ENCODE data around the gene NABP1. TPM values are rescaled to one million over a fixed set of nuclear protein-coding genes. Genes with fewer than 3 reads are reported as not detected.

Gene NABP1
- total RNA-seq, 2 donors from 2014 or later: 94.1 to 98.6 TPM

DNA sequence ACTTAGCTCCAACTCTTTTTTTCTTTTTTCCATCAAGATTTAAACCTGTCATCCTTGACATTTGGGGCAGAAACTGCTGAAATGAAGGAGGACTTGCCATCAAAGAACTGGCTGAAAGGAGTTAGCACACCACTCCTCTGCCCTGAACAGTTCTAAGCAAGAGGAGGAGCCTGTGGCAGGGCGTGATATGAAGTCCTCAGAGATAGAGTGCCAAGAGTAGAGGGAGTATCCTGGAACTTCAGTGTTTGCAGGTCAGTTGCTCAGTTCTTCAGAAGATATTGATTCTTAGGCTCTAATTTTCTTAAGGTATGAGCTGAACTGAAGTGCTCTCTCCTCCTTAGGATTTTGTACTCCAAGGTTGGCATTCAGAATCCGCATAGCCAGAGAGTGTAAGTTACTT is 15.2 kb downstream of the NABP1 start:
- no peak overlapping the region for H3K4me3 Mint-ChIP-seq
- peaks cover 45% of the 10 kb centered on the region for H3K4me1 Mint-ChIP-seq (ENCODE audit: low read depth)
- no peak for DNase-seq
- H3K27ac Mint-ChIP-seq: peak overlapping the region; percentile 72
- no peak for ATAC-seq (replicated peaks in 1 of 2)
- peaks cover 8 to 23% of the 10 kb centered on the region in 2 donors for H3K36me3 Mint-ChIP-seq (ENCODE audit: insufficient read depth in 2 of 2)
- no peaks in the 10 kb centered on the region for H3K27me3 Mint-ChIP-seq (ENCODE audit: low read depth)
- H3K9me3 Mint-ChIP-seq: no peaks in the 10 kb centered on the region

DNA sequence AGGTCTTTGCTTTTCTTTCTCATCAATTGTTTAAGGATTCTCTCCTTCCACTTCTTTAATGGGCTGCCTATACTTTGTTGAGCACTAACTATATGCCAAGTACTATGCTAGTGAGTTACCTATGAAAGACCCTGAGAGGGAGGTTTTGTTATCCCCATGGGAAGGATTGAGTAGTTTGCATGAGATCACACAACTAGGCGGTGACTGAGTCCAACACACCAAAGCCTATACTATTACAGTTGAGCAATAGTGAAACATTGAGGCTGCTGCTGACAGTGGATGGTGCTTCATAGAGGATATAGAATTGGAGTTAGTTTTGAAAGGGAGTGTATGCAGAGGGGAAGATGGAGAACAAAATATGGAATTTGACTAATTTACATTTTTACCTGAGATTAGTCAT is 15.8 kb downstream of the NABP1 start:
- Mint-ChIP-seq H3K36me3 (ENCODE audit: insufficient read depth in 2 of 2) (peaks cover 8 to 17% of the 10 kb centered on the region in 2 donors), H3K27ac (no peak overlapping the region), H3K9me3 (no peaks in the 10 kb centered on the region), H3K4me1 (ENCODE audit: low read depth) (peaks cover 39% of the 10 kb centered on the region), H3K27me3 (ENCODE audit: low read depth) (no peaks in the 10 kb centered on the region), H3K4me3 (no peak overlapping the region)
- DNase-seq: no peak
- ATAC-seq (replicated peaks in 1 of 2): peak; percentile 28 to 46

DNA sequence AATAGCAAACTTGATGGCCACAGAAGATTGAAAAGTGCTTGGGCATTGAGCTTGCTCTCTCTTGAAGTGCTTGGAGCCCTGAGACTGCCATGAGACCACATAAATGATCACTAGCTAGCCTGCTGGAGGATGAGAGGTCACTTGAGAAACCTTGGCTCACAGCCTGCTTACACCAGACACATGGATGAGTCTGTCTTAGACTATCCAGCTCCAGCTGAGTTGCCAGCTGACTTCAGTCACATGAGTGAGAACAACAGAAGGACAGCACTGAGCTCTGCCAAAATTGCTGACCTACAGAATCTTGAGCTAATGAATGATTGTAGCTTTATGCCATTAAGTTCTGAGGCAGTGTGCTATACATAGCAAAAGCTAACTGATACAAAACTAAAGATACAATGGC is 18.1 kb downstream of the NABP1 start:
- H3K27ac Mint-ChIP-seq: no peak overlapping the region
- ATAC-seq (replicated peaks in 1 of 2) (peak; percentile 15 to 18), DNase-seq (no peak)
- no peaks in the 10 kb centered on the region for H3K9me3 Mint-ChIP-seq
- H3K36me3 Mint-ChIP-seq (ENCODE audit: insufficient read depth in 2 of 2): peaks cover 10 to 16% of the 10 kb centered on the region in 2 donors
- H3K4me1 Mint-ChIP-seq (ENCODE audit: low read depth): peaks cover 16% of the 10 kb centered on the region
- H3K4me3 Mint-ChIP-seq: no peak overlapping the region
- H3K27me3 Mint-ChIP-seq (ENCODE audit: low read depth): no peaks in the 10 kb centered on the region

DNA sequence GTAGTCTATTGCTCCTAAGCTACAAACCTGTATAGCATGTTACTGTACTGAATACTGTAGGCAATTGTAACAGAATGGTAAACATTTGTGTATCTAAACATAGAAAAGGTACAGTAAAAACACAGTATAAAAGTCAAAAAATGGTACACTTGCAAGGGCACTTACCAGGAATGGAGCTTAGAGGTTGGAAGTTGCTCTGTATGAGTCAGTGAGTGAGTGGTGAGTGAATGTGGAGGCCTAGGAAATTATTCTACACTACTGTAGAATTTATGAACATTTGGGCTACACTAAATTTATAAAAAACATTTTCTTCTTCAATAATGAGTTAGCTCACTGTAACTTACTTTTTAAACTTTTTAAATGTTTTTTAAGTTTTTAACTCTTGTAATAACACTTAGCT is 19.0 kb downstream of the NABP1 start:
- H3K4me3 Mint-ChIP-seq: no peak overlapping the region
- H3K27ac Mint-ChIP-seq: peak overlapping the region; percentile 76
- H3K4me1 Mint-ChIP-seq (ENCODE audit: low read depth): peaks cover 14% of the 10 kb centered on the region
- ATAC-seq (replicated peaks in 1 of 2) (no peak), DNase-seq (no peak)
- H3K27me3 Mint-ChIP-seq (ENCODE audit: low read depth): no peaks in the 10 kb centered on the region
- H3K36me3 Mint-ChIP-seq (ENCODE audit: insufficient read depth in 2 of 2): peaks cover 10 to 16% of the 10 kb centered on the region in 2 donors
- H3K9me3 Mint-ChIP-seq: no peaks in the 10 kb centered on the region

DNA sequence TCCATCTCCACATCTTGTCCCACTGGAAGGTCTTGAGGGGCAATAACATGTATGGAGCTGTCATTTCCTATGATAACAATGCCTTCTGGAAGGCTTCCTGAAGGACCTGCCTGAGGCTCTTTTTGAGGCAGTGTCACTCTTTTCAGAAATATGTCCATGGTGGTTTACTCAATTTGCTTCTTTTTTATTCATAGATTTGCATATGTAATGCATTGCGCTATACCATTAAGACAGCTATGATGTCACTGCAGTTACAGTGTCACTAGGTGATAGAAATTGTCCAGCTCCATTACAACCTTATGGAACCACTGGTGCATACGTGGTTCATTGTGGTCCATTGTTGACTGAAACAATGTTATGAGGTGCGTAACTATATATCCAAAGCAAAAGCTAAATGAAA is 19.9 kb downstream of the NABP1 start:
- peaks cover 10 to 16% of the 10 kb centered on the region in 2 donors for H3K36me3 Mint-ChIP-seq (ENCODE audit: insufficient read depth in 2 of 2)
- DNase-seq: no peak
- no peak for ATAC-seq (replicated peaks in 1 of 2)
- peaks cover 12% of the 10 kb centered on the region for H3K4me1 Mint-ChIP-seq (ENCODE audit: low read depth)
- H3K4me3 Mint-ChIP-seq: no peak overlapping the region
- H3K27me3 Mint-ChIP-seq (ENCODE audit: low read depth): no peaks in the 10 kb centered on the region
- H3K27ac Mint-ChIP-seq: no peak overlapping the region
- no peaks in the 10 kb centered on the region for H3K9me3 Mint-ChIP-seq

DNA sequence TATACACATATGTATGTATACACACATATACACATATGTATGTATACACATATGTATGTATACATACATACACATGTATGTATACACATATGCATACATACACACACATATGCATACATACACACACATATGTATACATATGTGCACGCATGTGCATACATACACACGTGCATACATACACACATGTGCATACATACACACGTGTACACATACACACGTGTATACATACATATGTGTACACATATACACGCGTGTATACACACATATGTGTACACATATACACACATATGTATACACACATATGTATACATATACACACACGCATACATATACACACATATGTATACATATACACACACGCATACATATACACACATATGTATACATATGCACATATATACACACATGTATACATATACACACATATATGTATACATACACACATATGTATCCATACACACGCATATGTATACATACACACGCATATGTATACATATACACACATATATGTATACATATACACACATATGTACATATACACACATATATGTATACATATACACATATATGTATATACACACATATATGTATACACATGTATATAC is 21.5 kb downstream of the NABP1 start:
- Mint-ChIP-seq H3K4me3 (no peak overlapping the region), H3K27ac (no peak overlapping the region), H3K27me3 (ENCODE audit: low read depth) (no peaks in the 10 kb centered on the region), H3K36me3 (ENCODE audit: insufficient read depth in 2 of 2) (peaks cover 6 to 9% of the 10 kb centered on the region in 2 donors), H3K9me3 (no peaks in the 10 kb centered on the region), H3K4me1 (ENCODE audit: low read depth) (no peaks in the 10 kb centered on the region)
- no peak for DNase-seq
- ATAC-seq (replicated peaks in 1 of 2): no peak

DNA sequence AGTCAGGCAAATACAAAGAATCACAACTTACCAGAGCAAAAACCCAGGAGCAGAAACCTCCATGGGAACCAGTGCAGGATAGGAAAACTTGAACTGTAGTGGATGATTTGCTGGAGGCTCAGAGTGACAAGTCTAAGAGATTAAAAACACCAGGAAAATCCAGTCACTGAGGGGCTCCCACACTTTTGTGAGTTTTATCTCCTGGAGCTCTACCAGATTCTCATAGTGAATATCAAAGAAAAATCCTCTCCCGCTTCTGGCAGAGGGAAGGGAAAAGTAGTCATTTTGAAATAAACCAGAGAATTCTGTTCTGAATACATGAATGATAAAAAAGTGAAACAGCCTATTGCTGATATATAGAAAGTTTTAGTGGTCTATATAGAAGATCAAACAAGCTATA is 23.1 kb downstream of the NABP1 start:
- H3K36me3 Mint-ChIP-seq (ENCODE audit: insufficient read depth in 2 of 2): peaks cover 2 to 6% of the 10 kb centered on the region in 2 donors
- H3K9me3 Mint-ChIP-seq: no peaks in the 10 kb centered on the region
- H3K4me1 Mint-ChIP-seq (ENCODE audit: low read depth): no peaks in the 10 kb centered on the region
- DNase-seq (no peak), ATAC-seq (replicated peaks in 1 of 2) (no peak)
- no peak overlapping the region for H3K4me3 Mint-ChIP-seq
- H3K27ac Mint-ChIP-seq: no peak overlapping the region
- no peaks in the 10 kb centered on the region for H3K27me3 Mint-ChIP-seq (ENCODE audit: low read depth)

DNA sequence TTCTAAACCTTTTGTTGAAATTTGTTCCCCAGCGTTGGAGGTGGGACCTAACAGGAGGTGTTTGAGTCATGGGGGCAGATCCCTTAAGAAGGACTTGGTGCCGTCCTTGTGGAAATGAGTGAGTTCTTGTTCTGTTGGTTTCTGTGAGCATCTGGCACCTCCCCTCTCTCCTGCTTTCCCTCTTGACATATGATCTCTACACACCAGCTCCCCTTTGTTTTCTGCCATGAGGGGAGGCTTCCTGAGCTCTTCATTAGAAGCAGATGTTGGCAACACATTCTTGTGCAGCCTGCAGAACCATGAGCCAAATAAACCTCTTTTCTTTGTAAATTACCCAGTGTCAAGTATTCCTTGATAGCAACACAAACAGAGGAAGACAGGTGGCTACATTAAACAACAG is 23.8 kb downstream of the NABP1 start:
- Mint-ChIP-seq H3K9me3 (no peaks in the 10 kb centered on the region), H3K27me3 (ENCODE audit: low read depth) (no peaks in the 10 kb centered on the region), H3K4me3 (no peak overlapping the region), H3K36me3 (ENCODE audit: insufficient read depth in 2 of 2) (peaks cover 2 to 6% of the 10 kb centered on the region in 2 donors), H3K27ac (no peak overlapping the region), H3K4me1 (ENCODE audit: low read depth) (no peaks in the 10 kb centered on the region)
- ATAC-seq (replicated peaks in 1 of 2) (no peak), DNase-seq (no peak)

DNA sequence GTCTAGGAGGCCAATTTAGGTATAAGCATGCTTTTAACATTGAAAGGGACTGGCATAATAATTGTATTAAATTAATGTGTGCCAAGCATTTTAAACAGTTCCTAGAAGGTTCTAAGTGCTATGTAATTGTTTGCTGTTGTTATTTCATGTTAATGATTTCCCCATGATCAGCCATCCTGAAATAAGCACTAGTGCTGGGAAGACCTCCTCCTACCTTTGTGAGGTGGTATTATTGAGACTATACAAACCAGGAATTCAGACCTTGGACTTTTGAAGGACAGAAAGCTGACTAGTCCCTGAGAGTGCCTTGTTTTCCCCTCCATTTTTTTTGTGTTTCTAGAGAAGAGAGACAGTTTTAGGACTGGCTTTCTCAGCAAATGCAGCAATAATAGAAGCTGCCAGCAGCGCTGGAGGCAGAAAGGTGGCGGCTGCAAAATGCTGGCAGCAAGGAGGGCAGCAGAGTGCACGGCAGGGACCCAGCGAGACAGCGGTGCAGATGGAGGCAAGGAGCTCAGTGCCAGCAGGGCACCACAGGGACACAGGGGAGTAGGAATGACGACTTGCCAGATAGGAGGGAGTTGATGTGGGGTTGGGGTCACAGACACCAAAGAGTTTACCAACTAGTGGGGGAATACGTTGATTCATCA is 25.3 kb downstream of the NABP1 start:
- DNase-seq (no peak), ATAC-seq (replicated peaks in 1 of 2) (no peak)
- Mint-ChIP-seq H3K36me3 (ENCODE audit: insufficient read depth in 2 of 2) (peaks cover 0 to 2% of the 10 kb centered on the region in 2 donors), H3K27ac (no peak overlapping the region), H3K9me3 (no peaks in the 10 kb centered on the region), H3K4me1 (ENCODE audit: low read depth) (no peaks in the 10 kb centered on the region), H3K4me3 (no peak overlapping the region), H3K27me3 (ENCODE audit: low read depth) (no peaks in the 10 kb centered on the region)

DNA sequence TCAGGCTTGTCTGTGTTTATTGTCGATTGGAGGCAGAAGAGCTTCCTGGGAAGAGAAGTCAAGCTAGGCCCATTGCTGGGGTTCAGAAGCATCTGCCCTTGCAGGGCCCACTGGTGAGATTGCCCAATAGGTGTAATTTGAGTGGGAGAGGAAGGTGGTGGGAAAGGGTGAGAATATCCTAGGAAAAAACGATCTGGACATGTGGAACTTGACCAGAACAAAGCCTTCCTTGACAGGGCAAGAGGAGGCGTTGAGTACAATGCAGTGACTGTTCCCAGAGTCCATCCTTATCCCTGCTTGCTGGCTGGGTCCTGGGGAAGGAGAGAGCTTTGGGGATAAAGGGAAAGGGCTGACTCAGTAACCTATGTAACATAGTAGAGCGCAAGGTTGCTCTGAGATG is 27.1 kb downstream of the NABP1 start:
- no peaks in the 10 kb centered on the region for H3K27me3 Mint-ChIP-seq (ENCODE audit: low read depth)
- no peak for DNase-seq
- ATAC-seq (replicated peaks in 1 of 2): no peak
- peaks cover 3 to 4% of the 10 kb centered on the region in 2 donors for H3K36me3 Mint-ChIP-seq (ENCODE audit: insufficient read depth in 2 of 2)
- no peak overlapping the region for H3K27ac Mint-ChIP-seq
- no peak overlapping the region for H3K4me3 Mint-ChIP-seq
- H3K4me1 Mint-ChIP-seq (ENCODE audit: low read depth): no peaks in the 10 kb centered on the region
- H3K9me3 Mint-ChIP-seq: no peaks in the 10 kb centered on the region

DNA sequence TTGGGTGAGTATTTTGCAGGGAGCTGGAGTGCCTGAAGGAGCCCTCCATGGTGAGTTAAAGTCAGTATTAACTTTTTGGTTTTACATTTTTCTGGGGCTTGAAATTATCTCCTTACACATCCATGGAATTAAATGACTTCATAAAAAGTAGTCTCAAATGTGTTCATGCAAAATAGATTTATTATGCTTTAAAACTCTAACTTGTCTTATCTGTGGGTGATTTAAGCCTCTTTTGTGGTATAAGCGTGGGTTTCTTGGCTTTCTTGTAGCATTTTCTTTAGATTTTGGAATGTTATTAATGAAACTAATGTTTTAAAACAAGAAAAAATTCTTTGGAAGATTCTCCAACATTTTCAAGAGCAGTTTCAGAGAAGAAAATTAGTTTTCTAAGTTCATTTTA is 27.8 kb downstream of the NABP1 start:
- DNase-seq (no peak), ATAC-seq (replicated peaks in 1 of 2) (no peak)
- no peaks in the 10 kb centered on the region for H3K9me3 Mint-ChIP-seq
- H3K36me3 Mint-ChIP-seq (ENCODE audit: insufficient read depth in 2 of 2): peaks cover 2 to 3% of the 10 kb centered on the region in 2 donors
- no peaks in the 10 kb centered on the region for H3K27me3 Mint-ChIP-seq (ENCODE audit: low read depth)
- H3K4me3 Mint-ChIP-seq: no peak overlapping the region
- no peak overlapping the region for H3K27ac Mint-ChIP-seq
- H3K4me1 Mint-ChIP-seq (ENCODE audit: low read depth): no peaks in the 10 kb centered on the region

DNA sequence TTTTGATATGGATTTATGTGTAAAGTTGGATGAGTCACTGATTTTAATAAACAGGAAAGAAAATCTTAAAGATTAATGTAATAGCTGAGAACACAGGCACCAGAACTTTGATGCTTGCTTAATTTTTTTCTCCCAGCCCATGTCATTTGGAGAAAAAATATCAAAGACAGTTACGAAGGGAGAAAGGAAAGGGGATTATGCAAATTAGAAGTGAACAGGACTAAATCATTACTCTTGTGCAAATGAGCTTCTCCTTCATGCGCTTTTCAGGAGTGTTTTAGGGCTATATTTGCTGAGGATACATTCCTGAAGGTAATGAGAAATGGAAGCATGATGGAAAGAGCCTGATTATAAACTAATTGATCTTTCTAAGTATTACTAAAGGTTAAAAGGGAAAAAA is 28.9 kb downstream of the NABP1 start:
- no peak for ATAC-seq (replicated peaks in 1 of 2)
- no peaks in the 10 kb centered on the region for H3K9me3 Mint-ChIP-seq
- H3K4me1 Mint-ChIP-seq (ENCODE audit: low read depth): no peaks in the 10 kb centered on the region
- no peak overlapping the region for H3K27ac Mint-ChIP-seq
- no peak for DNase-seq
- no peak overlapping the region for H3K4me3 Mint-ChIP-seq
- peaks cover 2 to 3% of the 10 kb centered on the region in 2 donors for H3K36me3 Mint-ChIP-seq (ENCODE audit: insufficient read depth in 2 of 2)
- H3K27me3 Mint-ChIP-seq (ENCODE audit: low read depth): no peaks in the 10 kb centered on the region

DNA sequence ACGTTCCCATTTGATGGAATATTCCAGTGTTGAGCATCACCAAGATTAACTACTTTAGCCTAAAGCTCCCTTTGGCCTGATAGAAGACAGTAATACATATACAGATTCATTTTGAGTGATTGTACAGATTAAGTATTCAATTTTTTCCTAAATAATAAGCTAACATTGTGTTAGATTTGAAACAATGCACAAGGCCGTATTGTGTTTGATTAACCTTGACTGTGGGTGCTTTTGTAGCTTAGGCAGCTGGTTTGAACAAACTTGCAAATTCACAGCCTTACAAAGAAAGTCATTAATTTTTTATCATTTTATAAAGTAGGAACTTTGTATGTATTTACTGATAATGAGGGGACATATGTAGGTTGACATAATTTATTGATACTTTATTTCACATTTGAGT is 29.6 kb downstream of the NABP1 start:
- no peaks in the 10 kb centered on the region for H3K27me3 Mint-ChIP-seq (ENCODE audit: low read depth)
- DNase-seq: no peak
- no peak overlapping the region for H3K4me3 Mint-ChIP-seq
- no peak for ATAC-seq (replicated peaks in 1 of 2)
- no peak overlapping the region for H3K27ac Mint-ChIP-seq
- H3K4me1 Mint-ChIP-seq (ENCODE audit: low read depth): no peaks in the 10 kb centered on the region
- H3K9me3 Mint-ChIP-seq: no peaks in the 10 kb centered on the region
- peaks cover 2 to 3% of the 10 kb centered on the region in 2 donors for H3K36me3 Mint-ChIP-seq (ENCODE audit: insufficient read depth in 2 of 2)

DNA sequence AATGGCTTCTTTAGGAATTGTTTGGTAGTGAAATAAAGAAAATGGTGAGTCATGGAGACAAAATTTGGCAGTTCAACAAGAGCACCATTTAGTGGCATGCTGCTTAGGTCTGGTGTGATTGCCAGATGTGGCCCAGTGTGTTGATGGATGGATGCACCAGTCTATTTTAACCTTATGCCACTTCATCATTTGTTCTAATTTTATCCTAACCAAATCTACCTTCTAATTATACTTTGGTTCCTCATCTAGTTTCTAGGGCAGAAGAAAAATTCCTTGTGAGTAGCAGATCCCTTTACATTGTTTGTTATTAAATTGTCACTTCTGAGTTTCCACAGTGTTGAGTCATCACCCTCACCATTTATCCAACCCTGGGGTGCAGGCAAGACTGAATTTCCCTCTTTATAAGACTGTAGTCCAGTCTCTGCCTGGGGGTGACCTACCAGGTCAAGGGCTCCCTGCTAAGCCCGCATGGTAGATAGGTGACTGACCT is 32.5 kb downstream of the NABP1 start:
- no peaks in the 10 kb centered on the region for H3K4me1 Mint-ChIP-seq (ENCODE audit: low read depth)
- no peak overlapping the region for H3K27ac Mint-ChIP-seq
- no peak overlapping the region for H3K4me3 Mint-ChIP-seq
- DNase-seq (no peak), ATAC-seq (replicated peaks in 1 of 2) (no peak)
- peaks cover 2 to 3% of the 10 kb centered on the region in 2 donors for H3K36me3 Mint-ChIP-seq (ENCODE audit: insufficient read depth in 2 of 2)
- H3K27me3 Mint-ChIP-seq (ENCODE audit: low read depth): no peaks in the 10 kb centered on the region
- H3K9me3 Mint-ChIP-seq: no peaks in the 10 kb centered on the region

All from activated T-cell treated with anti-CD3 and anti-CD28 coated beads, Interleukin-2, amount 50 U/mL, for 72 hours (primary cell).